Colonic mucosa (tissue), 4 donors: Measurements from ENCODE around the gene PINK1. TPM values are rescaled to one million over a fixed set of nuclear protein-coding genes. Genes with fewer than 3 reads are reported as not detected.

Experiments used
- DNase-seq: peaks from one replicate; pipeline ENCODE4 v3.0.0-alpha.2; 2020
- H3K27ac ChIP-seq: fragments of 200-600 bp; one replicate; pipeline ENCODE4 v1.8.0; 2021
- H3K27me3 ChIP-seq: fragments of 200-600 bp; one replicate; pipeline ENCODE4 v1.8.0; 2021
- H3K36me3 ChIP-seq: fragments of 200-600 bp; one replicate; pipeline ENCODE4 v1.8.0; 2021
- H3K4me1 ChIP-seq: fragments of 200-600 bp; one replicate; pipeline ENCODE4 v1.8.0; 2021; ENCODE audit warnings: mild to moderate bottlenecking
- H3K4me3 ChIP-seq: fragments of 200-600 bp; one replicate; pipeline ENCODE4 v1.8.0; 2021
- H3K9ac ChIP-seq, 2 donors: one replicate each; pipeline ENCODE4 v1.7.0; 2013; ENCODE audit warnings: control low read depth in 2 of 2, low read depth in 2 of 2, low read length in 2 of 2
- H3K9me3 ChIP-seq: fragments of 200-600 bp; one replicate; pipeline ENCODE4 v1.8.0; 2021
- CTCF ChIP-seq: fragments of 200-600 bp; IDR thresholded peaks from one replicate; pipeline ENCODE4 v1.8.0; 2022; ENCODE audit warnings: antibody characterized with exemption, mild to moderate bottlenecking
- intact Hi-C: fragments of 100-400 bp; cut with DNase I; formaldehyde crosslinking; loops from one replicate; pipeline ENCODE4 v1.14.1; 2022
- total RNA-seq, 2 donors: library from RNA; stranded (reverse); fragmentation: NEBNext Ultra II Directional in 1 of 2; extraction: Animal tissue kit (Norgen Biotek cat#: 25700) in 1 of 2; gene quantifications; one replicate each; pipeline ENCODE4 v1.2.1, GENCODE V29; 2021
- donor health status: healthy.
- donor health status: DM: no; HTN: no; CAD: no.
- donor health status: DM: no; HTN: no; CAD: no.

The PINK1 gene
- total RNA-seq, 2 donors from 2014 or later: 49.7 to 119 TPM

GRCh38 chr1:20693623-20694022 is 60.4 kb downstream of the PINK1 start:
- no peak for DNase-seq
- intact Hi-C loops: no loop called here

GRCh38 chr1:20695515-20695914 is 62.3 kb downstream of the PINK1 start:
- H3K9ac ChIP-seq: no peak overlapping the region
- H3K4me3 ChIP-seq: no peak overlapping the region
- H3K27me3 ChIP-seq: no peaks in the 10 kb centered on the region
- no peak for DNase-seq
- no peak overlapping the region for H3K27ac ChIP-seq
- intact Hi-C loops: loop anchor here (5.0 kb wide), 1 partner anchor 502 kb away; no protein-coding TSS in a partner anchor
- H3K36me3 ChIP-seq: no peaks in the 10 kb centered on the region
- peaks cover 3% of the 10 kb centered on the region for H3K4me1 ChIP-seq
- TF ChIP-seq CTCF: no peak
- H3K9me3 ChIP-seq: no peaks in the 10 kb centered on the region

More at GRCh38 chr1:20693623-20694022, 60.4 kb downstream of the PINK1 start:
- Histone ChIP-seq H3K27me3 (no peaks in the 10 kb centered on the region), H3K4me1 (peaks cover 3% of the 10 kb centered on the region), H3K27ac (no peak overlapping the region), H3K36me3 (no peaks in the 10 kb centered on the region), H3K4me3 (no peak overlapping the region), H3K9ac (no peak overlapping the region), H3K9me3 (no peaks in the 10 kb centered on the region)
- TF ChIP-seq CTCF: no peak

GRCh38 chr1:20696397-20697333 is 63.4 kb downstream of the PINK1 start:
- intact Hi-C loops: loop anchor here (5.0 kb wide), 1 partner anchor 501 kb away; no protein-coding TSS in a partner anchor
- Histone ChIP-seq H3K4me1 (peaks cover 3% of the 10 kb centered on the region), H3K4me3 (peak overlapping the region; percentile 57), H3K9ac (peak overlapping the region; percentile 61 to 68), H3K27me3 (no peaks in the 10 kb centered on the region), H3K36me3 (no peaks in the 10 kb centered on the region), H3K27ac (no peak overlapping the region), H3K9me3 (no peaks in the 10 kb centered on the region)
- peak; percentile 86 for DNase-seq
- peak; percentile 96 for TF ChIP-seq CTCF

- TF ChIP-seq CTCF: no peak
- Histone ChIP-seq H3K4me3 (no peak overlapping the region), H3K4me1 (peaks cover 3% of the 10 kb centered on the region), H3K27ac (no peak overlapping the region), H3K9me3 (no peaks in the 10 kb centered on the region), H3K27me3 (no peaks in the 10 kb centered on the region), H3K36me3 (no peaks in the 10 kb centered on the region), H3K9ac (no peak overlapping the region)
- no peak for DNase-seq
- intact Hi-C loops: loop anchor here (5.0 kb wide), 1 partner anchor 500 kb away; no protein-coding TSS in a partner anchor
Measured at GRCh38 chr1:20697563-20697962, 64.3 kb downstream of the PINK1 start.

GRCh38 chr1:20698195-20698910 is 65.1 kb downstream of the PINK1 start:
- peaks cover 3% of the 10 kb centered on the region for H3K4me1 ChIP-seq

More at GRCh38 chr1:20698195-20698910, 65.1 kb downstream of the PINK1 start:
- Histone ChIP-seq H3K27ac (no peak overlapping the region), H3K27me3 (no peaks in the 10 kb centered on the region), H3K4me3 (no peak overlapping the region), H3K9me3 (no peaks in the 10 kb centered on the region), H3K36me3 (no peaks in the 10 kb centered on the region), H3K9ac (no peak overlapping the region)
- no peak for TF ChIP-seq CTCF
- no peak for DNase-seq
- intact Hi-C loops: loop anchor here (5.0 kb wide), 1 partner anchor 499 kb away; no protein-coding TSS in a partner anchor
